AG04450 (cell line): Measurements from ENCODE around the gene LUC7L3. TPM values are rescaled to one million over a fixed set of nuclear protein-coding genes. Genes with fewer than 3 reads are reported as not detected.

Experiments
- CTCF ChIA-PET: fragments of 300-600, 350-600 bp; formaldehyde crosslinking; extraction: SDS; loops from one replicate; lab custom pipeline; 2022; ENCODE audit warnings: antibody characterized with exemption, inconsistent platforms; lab: Charles Lee
- POLR2A ChIA-PET: fragments of 350-600 bp; formaldehyde crosslinking; extraction: SDS; loops from one replicate; lab custom pipeline; 2021; ENCODE audit warnings: antibody characterized with exemption, inconsistent platforms; lab: Yijun Ruan, JAX
- DNase-seq: peaks from one replicate; pipeline ENCODE4 v3.0.0-alpha.2; 2011; ENCODE audit warnings: low read depth, low spot score
- H3K27ac ChIP-seq: one replicate; pipeline ENCODE4 v1.5.1; 2012; ENCODE audit warnings: low read depth, low read length, control low read depth
- H3K27me3 ChIP-seq: one replicate; pipeline ENCODE4 v1.6.0; 2012; ENCODE audit warnings: low read length; ENCODE audit not compliant: control insufficient read depth, insufficient read depth
- H3K4me3 ChIP-seq: 2 replicates; pipeline ENCODE4 v1.5.1; 2011; ENCODE audit warnings: mild to moderate bottlenecking, low read depth, low read length, control low read depth
- H3K9me3 ChIP-seq: 2 replicates; pipeline ENCODE4 v1.5.1; 2012; ENCODE audit warnings: low read length; ENCODE audit not compliant: control insufficient read depth, insufficient read depth
- polyA plus RNA-seq: library from polyadenylated mRNA; depleted of rRNA; stranded (reverse); fragments of >200 nt; gene quantifications from 2 replicates; pipeline ENCODE4 v1.2.3, GENCODE V29; 2011
- TF ChIP-seq, protein P1 (sequence below): IDR thresholded peaks from 2 replicates; pipeline ENCODE4 v1.5.1; 2011; ENCODE audit warnings: low read depth, low read length, control low read depth, inconsistent platforms

LUC7L3 gene
- polyA plus RNA-seq, 1 experiment, result 120 TPM

GRCh38 chr17:50689956-50690886 is 29.2 kb upstream of the LUC7L3 start:
- POLR2A ChIA-PET, result interaction anchor here (1.0 kb wide), 1 partner anchor 51 kb away, joined by 4 read pairs; no protein-coding TSS in a partner anchor
- no peaks in the 10 kb centered on the region; the same call in 1 of the 2 replicates for H3K9me3 ChIP-seq
- DNase-seq, result no peak
- no peaks in the 10 kb centered on the region for H3K27me3 ChIP-seq
- H3K4me3 ChIP-seq, result no peak overlapping the region
- TF ChIP-seq, protein P1, sequence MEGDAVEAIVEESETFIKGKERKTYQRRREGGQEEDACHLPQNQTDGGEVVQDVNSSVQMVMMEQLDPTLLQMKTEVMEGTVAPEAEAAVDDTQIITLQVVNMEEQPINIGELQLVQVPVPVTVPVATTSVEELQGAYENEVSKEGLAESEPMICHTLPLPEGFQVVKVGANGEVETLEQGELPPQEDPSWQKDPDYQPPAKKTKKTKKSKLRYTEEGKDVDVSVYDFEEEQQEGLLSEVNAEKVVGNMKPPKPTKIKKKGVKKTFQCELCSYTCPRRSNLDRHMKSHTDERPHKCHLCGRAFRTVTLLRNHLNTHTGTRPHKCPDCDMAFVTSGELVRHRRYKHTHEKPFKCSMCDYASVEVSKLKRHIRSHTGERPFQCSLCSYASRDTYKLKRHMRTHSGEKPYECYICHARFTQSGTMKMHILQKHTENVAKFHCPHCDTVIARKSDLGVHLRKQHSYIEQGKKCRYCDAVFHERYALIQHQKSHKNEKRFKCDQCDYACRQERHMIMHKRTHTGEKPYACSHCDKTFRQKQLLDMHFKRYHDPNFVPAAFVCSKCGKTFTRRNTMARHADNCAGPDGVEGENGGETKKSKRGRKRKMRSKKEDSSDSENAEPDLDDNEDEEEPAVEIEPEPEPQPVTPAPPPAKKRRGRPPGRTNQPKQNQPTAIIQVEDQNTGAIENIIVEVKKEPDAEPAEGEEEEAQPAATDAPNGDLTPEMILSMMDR, result no peak
- CTCF ChIA-PET, result no interaction called here
- H3K27ac ChIP-seq, result peak overlapping the region; percentile 21

GRCh38 chr17:50690887-50691549 is 28.4 kb upstream of the LUC7L3 start:
- CTCF ChIA-PET, result interaction anchor here (0.5 to 8.4 kb wide), 2 partner anchors 10 to 141 kb away, joined by 3 to 192 read pairs; partner anchors contain the start of gene SPATA20
- Histone ChIP-seq H3K4me3 (no peak overlapping the region), H3K9me3 (no peaks in the 10 kb centered on the region; the same call in 1 of the 2 replicates), H3K27ac (no peak overlapping the region), H3K27me3 (no peaks in the 10 kb centered on the region)
- TF ChIP-seq, protein P1, result no peak
- POLR2A ChIA-PET, result interaction anchor here (0.6 to 2.3 kb wide), 2 partner anchors 28 to 52 kb away, joined by 6 to 7 read pairs; no protein-coding TSS in a partner anchor
- no peak for DNase-seq

DNA sequence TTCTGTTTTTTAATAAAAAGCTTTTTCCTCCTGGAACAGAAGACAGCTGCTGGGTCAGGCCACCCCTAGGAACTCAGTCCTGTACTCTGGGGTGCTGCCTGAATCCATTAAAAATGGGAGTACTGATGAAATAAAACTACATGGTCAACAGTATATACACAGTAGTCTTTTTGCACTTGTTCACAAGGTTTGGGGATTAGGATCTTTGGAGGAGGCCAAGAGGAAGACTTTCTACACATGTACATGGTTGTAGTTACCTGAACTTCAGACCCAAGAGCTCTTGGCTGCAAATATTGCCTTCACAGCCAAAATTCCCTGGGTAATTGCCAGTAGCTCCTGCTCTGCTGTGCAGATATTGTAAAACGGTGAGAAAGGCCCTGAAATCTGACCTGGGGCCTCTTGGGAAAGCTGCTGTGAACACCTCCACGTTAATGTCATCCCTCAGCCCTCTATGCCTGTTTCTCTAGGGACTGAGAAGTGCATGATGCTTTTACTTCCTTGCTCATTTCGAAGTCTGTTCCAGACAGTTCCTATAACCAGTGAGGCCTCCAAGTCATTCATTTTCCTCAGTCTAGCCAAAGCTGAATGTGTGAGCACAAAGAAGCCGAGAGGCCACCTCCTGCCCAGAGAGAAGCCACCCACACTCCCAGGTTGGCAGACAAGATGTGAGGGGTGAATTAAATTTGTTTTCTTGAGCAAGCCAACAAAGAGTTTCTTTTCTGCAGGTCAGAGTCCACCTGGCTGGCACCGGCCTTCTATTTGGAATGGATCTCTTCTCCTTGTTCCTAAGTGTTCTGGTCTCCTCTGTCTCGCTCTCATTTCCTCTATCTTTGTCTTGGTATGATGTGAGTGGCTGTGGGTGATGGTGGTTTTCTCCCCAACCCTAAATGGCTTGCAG is 27.6 kb upstream of the LUC7L3 start:
- TF ChIP-seq, protein P1, result no peak
- Histone ChIP-seq H3K27ac (peak overlapping the region; percentile 68), H3K9me3 (no peaks in the 10 kb centered on the region; the same call in 1 of the 2 replicates), H3K4me3 (no peak overlapping the region), H3K27me3 (no peaks in the 10 kb centered on the region)
- POLR2A ChIA-PET, result interaction anchor here (0.6 to 2.3 kb wide), 3 partner anchors 29 to 53 kb away, joined by 3 to 7 read pairs (median 6); no protein-coding TSS in a partner anchor
- DNase-seq, result no peak
- CTCF ChIA-PET, result interaction anchor here (0.5 to 8.4 kb wide), 3 partner anchors 10 to 142 kb away, joined by 3 to 192 read pairs (median 3); partner anchors contain the start of gene SPATA20

DNA sequence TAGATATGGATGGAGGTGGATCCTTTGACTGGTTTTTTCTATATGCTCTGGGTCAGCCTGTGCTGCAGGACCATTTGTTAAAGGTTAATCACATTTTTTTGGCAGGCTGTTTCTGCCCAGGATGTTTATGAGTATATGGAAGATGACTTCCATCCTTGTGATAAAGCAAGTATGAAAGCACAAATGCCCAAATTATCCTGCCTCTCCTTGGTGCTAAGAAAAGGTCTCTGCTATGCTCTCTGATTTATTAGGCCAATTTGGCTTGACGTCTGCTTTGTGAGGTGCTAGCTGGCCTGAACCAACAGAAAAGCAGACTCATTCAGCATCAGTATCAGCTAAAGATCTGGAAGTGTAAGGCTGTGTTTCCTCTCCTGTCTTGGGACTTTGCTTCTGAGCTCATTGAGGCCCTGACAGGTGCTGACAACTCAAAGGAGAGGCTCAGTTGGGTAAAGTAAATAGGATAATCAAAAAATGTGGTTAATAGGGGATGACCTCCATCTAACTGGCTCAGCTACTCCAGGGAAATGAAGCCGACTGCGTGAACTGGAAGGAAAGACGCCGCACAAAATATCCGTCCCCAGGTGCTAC is 26.9 kb upstream of the LUC7L3 start:
- DNase-seq, result no peak
- no peaks in the 10 kb centered on the region for H3K27me3 ChIP-seq
- ChIA-PET CTCF (interaction anchor here (0.5 to 8.4 kb wide), 4 partner anchors 11 to 143 kb away, joined by 3 to 192 read pairs (median 4); partner anchors contain the start of gene SPATA20), POLR2A (interaction anchor here (1.1 to 2.3 kb wide), 2 partner anchors 32 to 53 kb away, joined by 3 to 6 read pairs; no protein-coding TSS in a partner anchor)
- TF ChIP-seq, protein P1, result no peak
- no peaks in the 10 kb centered on the region; the same call in 1 of the 2 replicates for H3K9me3 ChIP-seq
- H3K27ac ChIP-seq, result peak overlapping the region; percentile 68
- H3K4me3 ChIP-seq, result no peak overlapping the region
